Gastroesophageal sphincter (tissue), 3 donors: Measurements from ENCODE around the gene ILF3.

Source experiments
- EP300 ChIP-seq: sonication (generic); formaldehyde crosslinking; IDR thresholded peaks from one replicate; pipeline ENCODE4 v1.6.1; 2017; ENCODE audit warnings: antibody characterized with exemption, mild to moderate bottlenecking
- POLR2A ChIP-seq, 2 donors: fragments of 450-650 bp; IDR thresholded peaks; one replicate each; pipeline ENCODE4 v1.6.1; 2017; ENCODE audit warnings: antibody characterized with exemption in 2 of 2, mild to moderate bottlenecking in 2 of 2, moderate library complexity in 1 of 2
- POLR2AphosphoS5 ChIP-seq: sonication (generic); formaldehyde crosslinking; IDR thresholded peaks from one replicate; pipeline ENCODE4 v1.6.1; 2017; ENCODE audit warnings: antibody characterized with exemption
- TF ChIP-seq, protein P1 (sequence below), 4 experiments: fragments of 200-600 bp in 2 of 4; fragments of 450-650 bp in 2 of 4; sonication (generic) in 1 of 4; IDR thresholded peaks; one replicate each; pipeline ENCODE4 v1.5.1; 2017 to 2019; ENCODE audit warnings: antibody characterized with exemption in 4 of 4, mild to moderate bottlenecking in 2 of 4, moderate library complexity in 2 of 4

DNA sequence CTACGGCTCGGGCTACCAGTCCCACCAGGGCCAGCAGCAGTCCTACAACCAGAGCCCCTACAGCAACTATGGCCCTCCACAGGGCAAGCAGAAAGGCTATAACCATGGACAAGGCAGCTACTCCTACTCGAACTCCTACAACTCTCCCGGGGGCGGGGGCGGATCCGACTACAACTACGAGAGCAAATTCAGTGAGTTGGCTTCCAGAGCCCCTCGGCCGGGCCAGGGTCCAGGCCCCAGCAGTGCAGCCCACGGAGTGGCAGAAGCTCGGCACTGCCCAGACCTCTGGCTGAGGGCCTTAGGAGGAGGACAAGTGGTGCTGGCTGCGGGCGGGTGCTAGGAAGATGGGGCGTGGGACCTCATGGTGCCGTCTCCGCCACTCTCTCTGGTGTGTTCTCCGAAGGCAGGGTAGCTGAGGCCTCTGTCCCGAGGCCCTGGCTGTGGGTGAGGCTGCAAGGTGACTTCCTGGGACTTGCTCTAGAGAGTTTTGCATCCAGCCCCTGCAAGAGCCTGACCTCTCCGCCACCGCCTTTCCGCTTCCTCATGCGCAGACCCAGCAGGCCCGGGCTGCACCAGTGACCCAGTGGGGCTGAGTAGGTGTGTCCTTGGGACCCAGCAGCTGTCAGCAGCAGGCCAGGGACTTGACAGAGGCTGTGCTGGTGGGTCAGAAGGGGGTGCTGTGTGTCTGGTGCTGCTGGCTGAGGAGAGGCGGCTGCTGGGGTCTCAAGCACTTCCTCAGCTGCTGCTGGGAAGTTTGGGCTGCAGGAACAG is 33.6 kb downstream of the ILF3 start:
- TF ChIP-seq, protein P1, sequence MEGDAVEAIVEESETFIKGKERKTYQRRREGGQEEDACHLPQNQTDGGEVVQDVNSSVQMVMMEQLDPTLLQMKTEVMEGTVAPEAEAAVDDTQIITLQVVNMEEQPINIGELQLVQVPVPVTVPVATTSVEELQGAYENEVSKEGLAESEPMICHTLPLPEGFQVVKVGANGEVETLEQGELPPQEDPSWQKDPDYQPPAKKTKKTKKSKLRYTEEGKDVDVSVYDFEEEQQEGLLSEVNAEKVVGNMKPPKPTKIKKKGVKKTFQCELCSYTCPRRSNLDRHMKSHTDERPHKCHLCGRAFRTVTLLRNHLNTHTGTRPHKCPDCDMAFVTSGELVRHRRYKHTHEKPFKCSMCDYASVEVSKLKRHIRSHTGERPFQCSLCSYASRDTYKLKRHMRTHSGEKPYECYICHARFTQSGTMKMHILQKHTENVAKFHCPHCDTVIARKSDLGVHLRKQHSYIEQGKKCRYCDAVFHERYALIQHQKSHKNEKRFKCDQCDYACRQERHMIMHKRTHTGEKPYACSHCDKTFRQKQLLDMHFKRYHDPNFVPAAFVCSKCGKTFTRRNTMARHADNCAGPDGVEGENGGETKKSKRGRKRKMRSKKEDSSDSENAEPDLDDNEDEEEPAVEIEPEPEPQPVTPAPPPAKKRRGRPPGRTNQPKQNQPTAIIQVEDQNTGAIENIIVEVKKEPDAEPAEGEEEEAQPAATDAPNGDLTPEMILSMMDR (IDR thresholded peaks at IDR 0.05), result no peak
- TF ChIP-seq EP300, result no peak
- no peak for TF ChIP-seq POLR2A (IDR thresholded peaks at IDR 0.05)
- TF ChIP-seq POLR2AphosphoS5, result no peak
